Umbilical cord (tissue), 2 donors: ENCODE measurements around the gene KCNG4. TPM values are rescaled to one million over a fixed set of nuclear protein-coding genes. Genes with fewer than 3 reads are reported as not detected.

Source experiments
- DNase-seq: peaks from one replicate; pipeline ENCODE4 v3.0.0-alpha.2; 2015; ENCODE audit warnings: low spot score
- total RNA-seq: library from RNA; depleted of rRNA; stranded (reverse); fragments of >200 nt; gene quantifications from one replicate; pipeline ENCODE4 v1.2.3, GENCODE V29; 2014; ENCODE audit warnings: low replicate concordance; ENCODE audit not compliant: insufficient read depth

The KCNG4 gene, protein sequence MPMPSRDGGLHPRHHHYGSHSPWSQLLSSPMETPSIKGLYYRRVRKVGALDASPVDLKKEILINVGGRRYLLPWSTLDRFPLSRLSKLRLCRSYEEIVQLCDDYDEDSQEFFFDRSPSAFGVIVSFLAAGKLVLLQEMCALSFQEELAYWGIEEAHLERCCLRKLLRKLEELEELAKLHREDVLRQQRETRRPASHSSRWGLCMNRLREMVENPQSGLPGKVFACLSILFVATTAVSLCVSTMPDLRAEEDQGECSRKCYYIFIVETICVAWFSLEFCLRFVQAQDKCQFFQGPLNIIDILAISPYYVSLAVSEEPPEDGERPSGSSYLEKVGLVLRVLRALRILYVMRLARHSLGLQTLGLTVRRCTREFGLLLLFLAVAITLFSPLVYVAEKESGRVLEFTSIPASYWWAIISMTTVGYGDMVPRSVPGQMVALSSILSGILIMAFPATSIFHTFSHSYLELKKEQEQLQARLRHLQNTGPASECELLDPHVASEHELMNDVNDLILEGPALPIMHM
- 0.72 TPM for total RNA-seq

GRCh38 chr16:84239909-84240308, at the start of gene KCNG4:
KCNG4 (minus strand) TSS chr16:84240012; CDS start chr16:84237485, 2,527 bp downstream.
- peak; percentile 21 for DNase-seq

DNA sequence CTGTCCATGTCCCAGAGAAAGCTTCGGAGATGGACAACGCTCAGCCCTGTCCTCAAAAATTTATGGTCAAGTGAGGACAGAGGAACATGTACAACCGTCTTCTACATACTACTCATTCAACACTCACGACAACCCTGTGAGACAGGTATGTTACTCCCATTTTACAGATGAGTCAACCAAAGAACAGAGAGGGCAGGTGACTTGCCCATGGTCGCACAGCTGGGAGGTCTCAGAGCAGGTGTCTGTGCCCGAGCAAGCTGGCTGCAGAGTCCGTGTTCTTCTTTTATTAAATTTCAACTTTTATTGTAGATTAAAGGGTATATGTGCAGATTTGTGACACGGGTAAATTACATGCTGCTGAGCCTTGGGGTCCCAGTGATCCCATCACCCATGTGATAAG, 49.1 kb upstream of the KCNG4 start:
- no peak for DNase-seq

DNA sequence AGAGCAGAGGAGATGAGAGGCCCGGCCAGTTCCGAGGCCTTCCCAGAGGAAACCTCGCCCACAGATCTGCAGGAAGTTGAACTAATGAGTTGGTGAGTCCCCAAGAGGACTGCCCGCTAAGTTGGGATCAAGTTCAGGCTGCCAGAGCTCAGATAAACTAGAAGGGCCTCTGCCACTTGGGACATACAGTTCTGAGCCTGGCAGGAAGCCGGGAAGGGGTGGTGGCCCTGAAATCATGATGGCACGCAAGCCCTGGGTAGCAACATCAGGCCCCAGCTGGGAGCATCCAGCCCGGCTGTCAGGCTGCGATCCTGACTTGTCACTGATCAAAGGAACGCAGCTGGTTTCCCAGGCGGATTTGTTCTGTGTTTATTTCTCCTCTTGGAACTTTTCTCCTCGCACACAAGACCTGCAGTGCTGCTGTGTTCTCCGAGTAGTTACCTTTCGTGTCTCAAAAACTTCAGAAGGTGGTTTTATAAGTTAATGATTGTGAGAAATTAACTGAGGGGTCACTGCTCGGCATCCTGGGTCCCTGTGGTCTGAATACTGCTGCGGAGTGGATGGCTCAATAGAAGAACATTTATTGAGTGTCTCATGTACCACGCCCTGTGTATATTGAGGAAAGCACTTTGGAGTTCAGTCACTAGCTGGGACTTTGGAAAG, 46.9 kb upstream of the KCNG4 start:
- DNase-seq: peak; percentile 64

- DNase-seq: peak; percentile 64
Measured at GRCh38 chr16:84284154-84284722, 44.4 kb upstream of the KCNG4 start.

DNA sequence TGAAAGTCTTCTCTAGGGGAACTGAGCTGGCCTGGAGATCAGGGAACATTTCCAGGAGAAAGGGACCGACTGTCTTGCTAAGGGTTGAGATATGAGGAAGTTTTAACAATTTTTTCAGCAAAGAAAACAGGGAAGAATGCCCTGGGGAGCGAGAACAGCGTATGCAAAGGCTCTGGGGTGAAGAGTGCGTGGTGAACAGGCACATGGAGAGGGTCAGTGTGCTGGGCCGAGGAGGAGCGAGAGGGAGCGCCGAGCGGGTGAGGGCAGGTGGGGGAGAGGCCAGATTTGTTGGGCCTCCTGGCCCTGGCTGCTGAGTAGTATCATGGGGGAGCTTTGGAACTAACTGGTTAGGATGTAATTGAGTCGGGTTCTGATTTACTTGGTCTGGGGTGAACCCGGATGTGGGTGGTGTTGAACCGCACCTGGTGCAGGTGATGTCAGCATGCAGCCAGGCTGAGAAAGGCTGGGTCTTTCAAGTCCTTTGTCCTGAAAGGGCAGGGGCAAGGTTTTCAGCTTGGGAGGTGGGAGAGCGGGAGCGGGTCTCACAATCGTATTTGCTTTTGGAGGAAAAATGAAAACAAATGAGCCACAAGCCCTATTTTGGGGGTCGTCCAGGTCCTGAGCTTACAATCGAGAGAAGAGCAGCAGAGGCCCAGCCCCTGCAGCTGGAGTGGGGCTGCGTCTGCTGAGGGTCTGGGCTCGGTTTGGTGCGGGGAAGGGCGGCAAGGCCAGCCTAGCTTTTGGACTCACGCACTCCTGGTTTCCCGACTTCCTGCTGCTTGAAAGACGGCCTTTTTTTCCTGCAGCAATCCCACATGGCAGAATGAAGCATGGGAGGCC, 43.7 kb upstream of the KCNG4 start:
- DNase-seq: no peak

- DNase-seq: no peak
Measured at GRCh38 chr16:84282533-84282932, 42.7 kb upstream of the KCNG4 start.

DNA sequence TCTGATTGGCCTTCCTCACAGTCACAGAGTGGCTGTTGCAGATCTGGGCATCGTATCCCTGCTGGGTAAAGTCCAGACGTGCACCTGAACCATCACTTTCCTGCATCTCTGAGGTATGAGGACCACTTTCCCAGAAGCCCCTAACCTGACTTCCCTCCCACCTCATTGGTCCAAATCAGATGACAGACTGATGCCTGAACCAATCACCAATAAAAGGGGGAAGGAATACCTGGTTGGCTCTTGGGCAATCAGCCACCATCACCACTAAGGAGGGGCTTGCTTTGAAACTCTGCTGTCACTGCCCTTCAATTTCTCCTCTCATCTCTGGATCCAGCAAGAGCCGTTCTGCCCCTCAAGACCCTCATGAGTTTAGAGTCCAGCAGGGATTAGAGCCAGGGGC, 41.3 kb upstream of the KCNG4 start:
- no peak for DNase-seq

GRCh38 chr16:84279881-84280280, 40.1 kb upstream of the KCNG4 start:
- no peak for DNase-seq

DNA sequence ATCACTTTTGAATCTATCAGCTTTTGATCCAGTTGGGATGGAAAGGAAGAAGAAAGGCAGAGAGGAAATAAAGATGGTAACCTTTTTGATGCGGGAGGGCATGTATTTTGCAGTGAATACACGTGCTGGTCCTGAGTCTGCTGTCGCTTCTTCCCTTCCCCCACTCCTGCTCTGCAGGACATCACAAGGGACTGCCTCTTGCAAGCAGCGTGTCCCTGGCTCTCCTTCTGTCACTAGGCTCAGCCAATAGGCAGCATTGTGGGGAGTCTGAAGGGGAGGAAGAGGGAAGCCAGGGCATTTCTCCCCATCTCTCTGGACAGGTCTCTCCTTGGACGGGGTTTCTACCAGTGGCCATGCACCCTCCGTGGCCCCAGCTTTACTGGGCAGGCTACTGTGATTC, 39.2 kb upstream of the KCNG4 start:
- DNase-seq: no peak

- no peak for DNase-seq
Measured at GRCh38 chr16:84278333-84278732, 38.5 kb upstream of the KCNG4 start.

GRCh38 chr16:84277244-84277823, 37.5 kb upstream of the KCNG4 start:
- DNase-seq: peak; percentile 46

DNA sequence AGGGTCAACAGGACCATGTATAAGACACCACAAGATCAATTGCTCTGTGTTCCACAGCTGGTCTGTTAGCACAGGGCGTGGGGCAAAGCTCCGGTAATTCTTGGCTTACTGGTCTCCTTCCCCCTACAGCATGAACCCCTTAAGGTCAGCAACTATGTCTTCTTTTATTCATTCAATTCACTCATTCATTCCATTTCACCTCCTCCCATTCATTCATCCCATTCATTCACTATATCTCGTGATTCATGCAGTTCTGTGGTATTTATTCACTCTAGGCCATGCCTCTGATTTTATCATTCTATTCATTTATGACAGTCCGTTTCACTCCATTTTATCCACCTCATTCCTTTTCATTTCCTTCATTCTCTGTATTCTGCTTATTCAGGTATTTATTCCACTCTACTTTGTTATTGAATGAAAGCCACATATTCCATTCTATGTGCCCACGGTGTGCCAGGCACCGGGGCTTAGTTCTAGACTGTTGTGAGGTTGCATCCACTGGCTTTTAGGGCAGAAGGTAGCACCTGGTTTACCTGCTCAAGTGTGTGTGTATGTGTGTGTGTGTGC, 35.9 kb upstream of the KCNG4 start:
- DNase-seq: no peak

DNA sequence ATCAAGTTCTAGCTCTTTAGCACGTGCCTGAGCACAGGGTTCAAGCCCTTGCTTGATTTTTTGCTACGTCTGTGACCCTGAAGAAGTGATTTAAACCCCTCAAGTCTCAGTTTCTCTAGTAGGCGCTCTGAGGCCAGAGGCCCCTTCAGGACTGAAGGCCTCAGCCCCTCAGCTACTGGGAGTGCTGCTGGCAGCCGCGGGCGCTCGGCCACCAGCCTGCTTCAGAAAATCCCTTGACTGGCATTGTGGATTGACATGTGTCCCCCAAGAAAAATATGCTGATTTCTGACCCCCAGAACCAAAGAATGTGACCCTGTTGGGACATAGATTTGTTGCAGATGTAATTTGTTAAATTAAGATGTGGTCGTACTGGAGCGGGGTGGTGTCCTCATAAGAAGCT, 34.7 kb upstream of the KCNG4 start:
- DNase-seq: no peak

DNA sequence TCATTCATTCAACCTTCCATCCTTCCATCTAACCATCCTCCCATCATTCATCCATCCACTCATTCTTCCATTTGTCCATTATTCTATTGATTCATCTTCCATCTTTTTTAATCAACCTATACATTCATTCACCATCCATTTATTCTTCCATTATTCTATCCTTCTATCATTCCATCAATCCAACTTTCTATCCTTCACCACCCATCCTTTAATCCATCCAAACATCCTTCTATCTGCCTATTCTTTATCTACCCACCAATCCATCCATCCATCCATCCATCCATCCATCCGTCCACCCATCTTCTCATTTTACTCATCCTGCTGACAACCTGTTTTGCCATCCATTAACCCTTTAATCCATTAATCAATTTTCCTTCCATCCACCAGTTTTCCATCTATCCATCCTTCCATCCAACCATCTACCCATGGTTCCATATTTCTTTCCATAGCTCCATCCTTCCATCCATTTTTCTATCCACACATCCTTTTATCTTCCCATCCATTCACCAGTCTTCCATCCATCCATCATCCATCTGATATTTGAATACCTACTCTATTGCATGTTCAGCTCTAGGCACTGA, 33.0 kb upstream of the KCNG4 start:
- no peak for DNase-seq

GRCh38 chr16:84271866-84272265, 32.1 kb upstream of the KCNG4 start:
- no peak for DNase-seq

- no peak for DNase-seq
Measured at GRCh38 chr16:84271037-84271436, 31.2 kb upstream of the KCNG4 start.

GRCh38 chr16:84270531-84270930, 30.7 kb upstream of the KCNG4 start:
- DNase-seq: no peak

DNA sequence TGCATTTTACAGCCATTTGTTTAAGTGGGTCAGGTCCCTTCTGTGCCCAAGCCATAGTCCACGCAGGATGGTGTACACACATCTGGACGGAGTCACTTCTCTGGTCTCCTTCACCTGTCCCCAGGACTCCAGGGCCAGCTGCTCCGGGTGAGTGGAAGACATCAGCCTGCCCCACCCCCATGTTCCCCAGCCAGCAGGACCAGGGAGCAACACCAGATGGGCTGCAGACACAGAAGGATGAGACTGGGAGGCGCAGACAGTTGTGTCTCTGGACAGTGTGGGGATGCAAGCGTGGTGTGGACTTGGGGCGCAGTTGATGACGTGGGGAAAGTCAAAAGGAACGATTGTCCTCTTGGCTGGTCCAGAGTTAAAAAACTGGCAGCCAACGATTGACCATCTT, 30.3 kb upstream of the KCNG4 start:
- DNase-seq: no peak

- no peak for DNase-seq
Measured at GRCh38 chr16:84268291-84269040, 28.7 kb upstream of the KCNG4 start.

DNA sequence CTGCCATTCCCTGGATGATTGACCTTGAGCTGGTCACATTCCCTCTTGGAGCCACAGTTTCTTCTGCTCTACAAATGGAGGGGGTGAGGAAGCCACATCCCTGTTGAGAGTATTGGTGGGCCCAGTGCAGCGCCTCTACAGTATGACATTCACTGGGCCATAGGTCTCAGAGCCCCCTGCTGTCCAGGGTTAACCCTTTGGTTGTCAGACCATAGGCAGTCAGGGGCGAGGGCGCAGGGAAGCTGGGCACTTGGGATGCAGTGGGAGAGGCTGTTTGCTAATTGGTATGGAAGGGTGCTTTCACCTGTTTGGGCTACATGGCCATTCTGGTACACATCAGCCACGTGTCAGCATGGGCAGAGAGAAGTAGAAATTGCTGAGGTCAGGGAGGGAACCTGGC, 27.6 kb upstream of the KCNG4 start:
- DNase-seq: no peak
